A549 (cell line): ENCODE results near the gene RIPK4. TPM values are rescaled to one million over a fixed set of nuclear protein-coding genes. Genes with fewer than 3 reads are reported as not detected.
A peak's percentile ranks its signal among the peaks of the same experiment; 100 is the strongest.

Source experiments
- ATAC-seq, 2 experiments: fragments of 200-7000 bp in 1 of 2; fragments of >200 bp in 1 of 2; cut with Nextera tagmentation in 1 of 2; cut with Tn5 transposase in 1 of 2; 3 replicates each; pipeline versions ENCODE4 v1.8.0 to v1.9.1; 2018 to 2020; ENCODE audit warnings: mild to moderate bottlenecking in 1 of 2, moderate library complexity in 1 of 2
- CTCF ChIA-PET: fragments of 300-600 bp; sonication (Branson Sonifier 250); formaldehyde crosslinking; extraction: SDS; loops from one replicate; lab custom pipeline; 2021; ENCODE audit warnings: antibody characterized with exemption, inconsistent platforms; lab: Yijun Ruan, JAX
- POLR2A ChIA-PET: fragments of 350-600 bp; formaldehyde crosslinking; extraction: SDS; loops from one replicate; lab custom pipeline; 2021; ENCODE audit warnings: antibody characterized with exemption, inconsistent platforms; lab: Yijun Ruan, JAX
- DNase-seq, 2 experiments: peaks; one replicate each; pipeline versions ENCODE4 v3.0.0 to v3.0.0-alpha.2; 2011 to 2016; ENCODE audit warnings: low read depth in 1 of 2, low spot score in 1 of 2
- FAIRE-seq: peaks from 2 replicates; lab custom pipeline; 2011; peaks lifted over from hg19 to GRCh38; lab: Jason Lieb, UNC
- H3K27ac ChIP-seq, 2 experiments: fragments of >200 bp; sonication (Bioruptor Twin); formaldehyde crosslinking; 3 replicates each; pipeline ENCODE4 v1.5.1; 2016 to 2017
- H3K4me1 ChIP-seq: fragments of >200 bp; sonication (Bioruptor Twin); formaldehyde crosslinking; 3 replicates; pipeline ENCODE4 v1.6.1; 2016
- H3K4me2 ChIP-seq: fragments of >200 bp; sonication (Bioruptor Twin); formaldehyde crosslinking; 3 replicates; pipeline ENCODE4 v1.6.1; 2016
- H3K4me3 ChIP-seq: fragments of >200 bp; sonication (Bioruptor Twin); formaldehyde crosslinking; 3 replicates; pipeline ENCODE4 v1.5.1; 2016
- H3K9me3 ChIP-seq: fragments of >200 bp; sonication (Bioruptor Twin); formaldehyde crosslinking; 3 replicates; pipeline ENCODE4 v1.6.1; 2016
- CEBPB ChIP-seq, 2 experiments: fragments of >200 bp in 1 of 2; sonication (Bioruptor Twin) in 1 of 2; formaldehyde crosslinking in 1 of 2; IDR thresholded peaks; 2 replicates each; pipeline ENCODE4 v1.6.1; 2012 to 2016
- CHD2 ChIP-seq: fragments of 150-350 bp; IDR thresholded peaks from 2 replicates; pipeline ENCODE4 v1.6.1; 2014; ENCODE audit warnings: low read length; ENCODE audit not compliant: partially characterized antibody
- EHF ChIP-seq: fragments of 250-450 bp; sonication (Bioruptor Pico); IDR thresholded peaks from 2 replicates; pipeline ENCODE4 v1.5.0; 2020; ENCODE audit warnings: mild to moderate bottlenecking
- ELK1 ChIP-seq: fragments of 150-350 bp; IDR thresholded peaks from 2 replicates; pipeline ENCODE4 v1.6.1; 2014; ENCODE audit warnings: low read depth, mild to moderate bottlenecking, low read length
- FOSB ChIP-seq: fragments of 250-450 bp; sonication (Bioruptor Pico); IDR thresholded peaks from 2 replicates; pipeline ENCODE4 v1.5.0; 2020; ENCODE audit warnings: mild to moderate bottlenecking, moderate library complexity
- HDAC2 ChIP-seq: fragments of 200-600 bp; sonication (generic); IDR thresholded peaks from 2 replicates; pipeline ENCODE4 v1.6.1; 2016
- HEYL ChIP-seq: fragments of 250-450 bp; sonication (Bioruptor Pico); IDR thresholded peaks from 2 replicates; pipeline ENCODE4 v1.8.0; 2021; ENCODE audit warnings: mild to moderate bottlenecking, moderate library complexity
- HOXA7 ChIP-seq: fragments of 250-450 bp; sonication (Bioruptor Pico); IDR thresholded peaks from 2 replicates; pipeline ENCODE4 v1.5.0; 2020; ENCODE audit warnings: mild to moderate bottlenecking, moderate library complexity
- HOXB5 ChIP-seq: fragments of 250-450 bp; sonication (Bioruptor Pico); IDR thresholded peaks from 2 replicates; pipeline ENCODE4 v1.5.0; 2020; ENCODE audit warnings: mild to moderate bottlenecking, moderate library complexity
- KDM1A ChIP-seq: fragments of 200-600 bp; sonication (generic); IDR thresholded peaks from 2 replicates; pipeline ENCODE4 v1.6.1; 2016; ENCODE audit warnings: low read depth, mild to moderate bottlenecking
- MAFK ChIP-seq: fragments of 450-650 bp; IDR thresholded peaks from 2 replicates; pipeline ENCODE4 v1.6.1; 2014; ENCODE audit not compliant: partially characterized antibody
- NPAS2 ChIP-seq: fragments of 250-450 bp; sonication (Bioruptor Pico); IDR thresholded peaks from 2 replicates; pipeline ENCODE4 v1.8.0; 2022; ENCODE audit warnings: mild to moderate bottlenecking, moderate library complexity, borderline replicate concordance
- NR3C1 ChIP-seq: fragments of >200 bp; sonication (Bioruptor Twin); formaldehyde crosslinking; IDR thresholded peaks from 3 replicates; pipeline ENCODE4 v1.6.1; 2017
- REST ChIP-seq: fragments of 200-600 bp; sonication (generic); IDR thresholded peaks from 2 replicates; pipeline ENCODE4 v1.6.1; 2016; ENCODE audit warnings: antibody characterized with exemption, mild to moderate bottlenecking, moderate library complexity
- RNF2 ChIP-seq: fragments of 200-600 bp; sonication (generic); IDR thresholded peaks from 2 replicates; pipeline ENCODE4 v1.6.1; 2016; ENCODE audit warnings: low read depth, mild to moderate bottlenecking, antibody characterized with exemption, moderate library complexity, borderline replicate concordance
- ZNF302 ChIP-seq: fragments of 250-450 bp; sonication (Bioruptor Pico); IDR thresholded peaks from 2 replicates; pipeline ENCODE4 v1.9.0; 2021; ENCODE audit warnings: inconsistent platforms, mild to moderate bottlenecking, moderate library complexity
- WGBS: methylation state at CpG from one replicate; pipeline ENCODE4 v1.1.6; 2017; ENCODE audit errors: missing lambda C conversion rate; 5-methylcytosine and 5-hydroxymethylcytosine counted together
- polyA plus RNA-seq, 4 experiments: library from polyadenylated mRNA; depleted of rRNA in 3 of 4; stranded (reverse); fragments of >200 nt; fragmentation: RNase III in 1 of 4; extraction: RNeasy Plus Mini Kit Qiagen cat#74134 plus additional on column Dnase treatment in 1 of 4; gene quantifications; 2 replicates in 3 of 4; 3 replicates in 1 of 4; pipeline ENCODE4 v1.2.3, GENCODE V29; 2011 to 2017
- TF ChIP-seq, protein P1 (sequence below): fragments of 250-450 bp; sonication (Bioruptor Pico); IDR thresholded peaks from 2 replicates; pipeline ENCODE4 v1.5.0; 2020; ENCODE audit warnings: low read depth, mild to moderate bottlenecking, moderate library complexity

The RIPK4 gene
- polyA plus RNA-seq, 2 of the 4 experiments (the other 2 are of a cell fraction): 3.0 to 5.7 TPM

- FAIRE-seq (no peak), DNase-seq (no peak)
- H3K4me1 ChIP-seq: peaks cover 65% of the 10 kb centered on the region
- TF ChIP-seq, protein P1, sequence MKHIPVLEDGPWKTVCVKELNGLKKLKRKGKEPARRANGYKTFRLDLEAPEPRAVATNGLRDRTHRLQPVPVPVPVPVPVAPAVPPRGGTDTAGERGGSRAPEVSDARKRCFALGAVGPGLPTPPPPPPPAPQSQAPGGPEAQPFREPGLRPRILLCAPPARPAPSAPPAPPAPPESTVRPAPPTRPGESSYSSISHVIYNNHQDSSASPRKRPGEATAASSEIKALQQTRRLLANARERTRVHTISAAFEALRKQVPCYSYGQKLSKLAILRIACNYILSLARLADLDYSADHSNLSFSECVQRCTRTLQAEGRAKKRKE: no peak
- no peak for TF ChIP-seq NPAS2
- no peak for TF ChIP-seq FOSB (CRISPR knock-in tag)
- no peak for TF ChIP-seq CHD2
- no peak for TF ChIP-seq ZNF302 (CRISPR knock-in tag)
- TF ChIP-seq KDM1A: no peak
- TF ChIP-seq HOXB5 (CRISPR knock-in tag): no peak
- TF ChIP-seq EHF (CRISPR knock-in tag): no peak
- TF ChIP-seq, all 56 proteins: peak for 0
- peak overlapping the region; percentile 88 to 92 for H3K27ac ChIP-seq
- H3K9me3 ChIP-seq: no peaks in the 10 kb centered on the region
- ChIA-PET POLR2A (interaction anchor here (2.3 kb wide), 1 partner anchor 84 kb away, joined by 16 read pairs; no protein-coding TSS in a partner anchor), CTCF (interaction anchor here (1.6 to 14.3 kb wide), 2 partner anchors 16 to 149 kb away, joined by 4 to 172 read pairs; no protein-coding TSS in a partner anchor)
- H3K4me3 ChIP-seq: no peak overlapping the region
- 88% methylated on average over 16 of the region's 16 CpGs for WGBS
- H3K4me2 ChIP-seq: peak overlapping the region; percentile 99
- ATAC-seq: no peak
Measured at GRCh38 chr21:41762753-41763152, 4.1 kb downstream of the RIPK4 start.

GRCh38 chr21:41761934-41762635 is 4.8 kb downstream of the RIPK4 start:
- FAIRE-seq: no peak
- ChIA-PET CTCF (interaction anchor here (0.7 to 14.3 kb wide), 7 partner anchors 10 to 148 kb away, joined by 3 to 172 read pairs (median 4); no protein-coding TSS in a partner anchor), POLR2A (interaction anchor here (1.0 to 2.3 kb wide), 2 partner anchors 84 to 149 kb away, joined by 4 to 16 read pairs; no protein-coding TSS in a partner anchor)
- no peak for DNase-seq
- WGBS: 31% methylated on average over 22 of the region's 22 CpGs
- Histone ChIP-seq H3K27ac (peak overlapping the region; percentile 88 to 92), H3K4me2 (peak overlapping the region; percentile 99), H3K4me3 (peak overlapping the region; percentile 36)
- peak in 1 of 2 experiments; percentile 3; a peak in 1 of 6 replicates for ATAC-seq
- TF ChIP-seq RNF2 (peak; percentile 23; the same call in 1 of the 2 replicates), CEBPB (IDR thresholded peaks at IDR 0.05) (peak; percentile 57 to 69; a peak in 3 of 4 replicates), HOXB5 (CRISPR knock-in tag) (no peak)
- TF ChIP-seq, all 56 proteins: peak for 2
- H3K4me1 ChIP-seq: peaks cover 65% of the 10 kb centered on the region
- no peaks in the 10 kb centered on the region for H3K9me3 ChIP-seq

GRCh38 chr21:41761211-41761933 is 5.5 kb downstream of the RIPK4 start:
- H3K4me2 ChIP-seq: peak overlapping the region; percentile 99
- peaks cover 65% of the 10 kb centered on the region for H3K4me1 ChIP-seq

More at GRCh38 chr21:41761211-41761933, 5.5 kb downstream of the RIPK4 start:
- Histone ChIP-seq H3K27ac (peak overlapping the region; percentile 88 to 92), H3K9me3 (no peaks in the 10 kb centered on the region), H3K4me3 (peak overlapping the region; percentile 36)
- TF ChIP-seq HOXB5 (CRISPR knock-in tag): no peak
- TF ChIP-seq HOXA7 (CRISPR knock-in tag): no peak
- TF ChIP-seq MAFK: no peak
- no peak for TF ChIP-seq NR3C1
- no peak for TF ChIP-seq ELK1
- TF ChIP-seq HEYL: no peak
- TF ChIP-seq HDAC2: no peak
- TF ChIP-seq REST: no peak
- DNase-seq (peak in 1 of 2 experiments; percentile 51), ATAC-seq (peak; percentile 54 to 67; a peak in 5 of 6 replicates), FAIRE-seq (no peak)
- POLR2A ChIA-PET: interaction anchor here (1.0 to 2.3 kb wide), 2 partner anchors 83 to 149 kb away, joined by 4 to 16 read pairs; no protein-coding TSS in a partner anchor
- WGBS: 3% methylated on average over 13 of the region's 22 CpGs
- CTCF ChIA-PET: interaction anchor here (0.6 to 14.3 kb wide), 8 partner anchors 9 to 1933 kb away, joined by 3 to 172 read pairs (median 3); no protein-coding TSS in a partner anchor
